Caco-2 (cell line): ENCODE data around the gene RHBDL3. TPM values are rescaled to one million over a fixed set of nuclear protein-coding genes. Genes with fewer than 3 reads are reported as not detected.

ENCODE experiments used
- BruUV-seq: library from RNA; stranded (reverse); fragments of 400-500 nt; replicated peaks from 2 replicates; lab custom pipeline; 2021; lab: Mats Ljungman, UMichigan
- CTCF ChIA-PET: fragments of 300-600 bp; sonication (Branson Sonifier 250); formaldehyde crosslinking; loops from one replicate; lab custom pipeline; 2022; ENCODE audit warnings: antibody characterized with exemption; lab: Charles Lee
- POLR2A ChIA-PET: fragments of 300-600 bp; sonication (Branson Sonifier 250); formaldehyde crosslinking; loops from one replicate; lab custom pipeline; 2022; ENCODE audit warnings: antibody characterized with exemption; lab: Charles Lee
- DNase-seq, 2 experiments: peaks; one replicate each; pipeline versions ENCODE4 v3.0.0 to v3.0.0-alpha.2; 2020 to 2022
- H3K27me3 ChIP-seq: replicated peaks from 2 replicates; pipeline ENCODE4 v1.6.0; 2011; ENCODE audit warnings: low read length; ENCODE audit not compliant: control insufficient read depth, insufficient read depth
- H3K36me3 ChIP-seq: 2 replicates; pipeline ENCODE4 v1.5.1; 2011; ENCODE audit warnings: low read length; ENCODE audit not compliant: control insufficient read depth, insufficient read depth
- H3K4me1 ChIP-seq: fragments of 250-450 bp; sonication (Bioruptor Pico); 2 replicates; pipeline ENCODE4 v1.5.1; 2020; ENCODE audit warnings: mild to moderate bottlenecking
- H3K4me3 ChIP-seq: 2 replicates; pipeline ENCODE4 v1.5.1; 2011; ENCODE audit warnings: low read depth, mild to moderate bottlenecking, control low read depth, low read length
- H3K9me3 ChIP-seq: fragments of 250-450 bp; sonication (Bioruptor Pico); 2 replicates; pipeline ENCODE4 v1.5.1; 2020; ENCODE audit warnings: mild to moderate bottlenecking, moderate library complexity
- H3K27ac Mint-ChIP-seq: one replicate; pipeline ENCODE4 v1.8.0; 2022; ENCODE audit warnings: mixed read lengths; ENCODE audit not compliant: unreplicated experiment
- H3K27me3 Mint-ChIP-seq: one replicate; pipeline ENCODE4 v1.8.0; 2022; ENCODE audit warnings: mixed read lengths; ENCODE audit not compliant: insufficient read depth, unreplicated experiment
- H3K36me3 Mint-ChIP-seq: one replicate; pipeline ENCODE4 v1.8.0; 2022; ENCODE audit warnings: mild to moderate bottlenecking, mixed read lengths; ENCODE audit not compliant: insufficient read depth, unreplicated experiment
- H3K4me1 Mint-ChIP-seq: one replicate; pipeline ENCODE4 v1.8.0; 2022; ENCODE audit warnings: low read depth, mixed read lengths; ENCODE audit not compliant: unreplicated experiment
- H3K4me3 Mint-ChIP-seq: one replicate; pipeline ENCODE4 v1.8.0; 2022; ENCODE audit warnings: mild to moderate bottlenecking, moderate library complexity, mixed read lengths; ENCODE audit not compliant: unreplicated experiment
- H3K9me3 Mint-ChIP-seq: one replicate; pipeline ENCODE4 v1.8.0; 2022; ENCODE audit warnings: mixed read lengths; ENCODE audit not compliant: unreplicated experiment
- CTCF ChIP-seq, 2 experiments: fragments of 200-600 bp in 1 of 2; IDR thresholded peaks; 1 replicate in 1 of 2; 2 replicates in 1 of 2; pipeline versions ENCODE4 v1.5.1 to v1.8.0; 2011 to 2022; ENCODE audit warnings: antibody characterized with exemption in 1 of 2, control low read depth in 1 of 2, inconsistent platforms in 1 of 2, low read depth in 1 of 2, low read length in 1 of 2, mild to moderate bottlenecking in 1 of 2, moderate library complexity in 1 of 2; ENCODE audit not compliant: insufficient read depth in 1 of 2, severe bottlenecking in 1 of 2, unreplicated experiment in 1 of 2
- intact Hi-C: fragments of 100-400 bp; cut with micrococcal nuclease; formaldehyde crosslinking; loops from one replicate; pipeline ENCODE4 v1.10.0; 2022; ENCODE audit not compliant: unreplicated experiment
- total RNA-seq: library from RNA; stranded (reverse); gene quantifications from 2 replicates; pipeline ENCODE4 v1.2.3, GENCODE V29; 2022

The RHBDL3 gene
- total RNA-seq, 1 experiment from 2014 or later, result not detected

- no peaks in the 10 kb centered on the region for H3K27me3 Mint-ChIP-seq
- H3K27me3 ChIP-seq, result no peaks in the 10 kb centered on the region
- H3K4me1 ChIP-seq, result no peaks in the 10 kb centered on the region
- H3K36me3 ChIP-seq, result no peaks in the 10 kb centered on the region
- intact Hi-C loops, result no loop called here
- DNase-seq, result no peak
- no peaks in the 10 kb centered on the region for H3K36me3 Mint-ChIP-seq
- no peak overlapping the region for H3K4me3 Mint-ChIP-seq
- CTCF ChIA-PET, result no interaction called here
- BruUV-seq, result no TSS peak
- no peaks in the 10 kb centered on the region for H3K9me3 ChIP-seq
- TF ChIP-seq CTCF (IDR thresholded peaks at IDR 0.05; ENCODE audit: insufficient read depth in 1 of 2, low read depth in 1 of 2, low read length in 1 of 2, severe bottlenecking in 1 of 2, unreplicated experiment in 1 of 2), result no peak
- no peak overlapping the region for H3K4me3 ChIP-seq
- POLR2A ChIA-PET, result no interaction called here
- no peaks in the 10 kb centered on the region for H3K9me3 Mint-ChIP-seq
- H3K27ac Mint-ChIP-seq, result no peak overlapping the region
- H3K4me1 Mint-ChIP-seq, result no peaks in the 10 kb centered on the region
These were observed 16.2 kb upstream of the RHBDL3 start for GRCh38 chr17:32249475-32249874.

- Mint-ChIP-seq H3K27ac (no peak overlapping the region), H3K4me1 (no peaks in the 10 kb centered on the region), H3K4me3 (no peak overlapping the region), H3K27me3 (no peaks in the 10 kb centered on the region), H3K36me3 (no peaks in the 10 kb centered on the region), H3K9me3 (no peaks in the 10 kb centered on the region)
- no peaks in the 10 kb centered on the region for H3K9me3 ChIP-seq
- peak; percentile 98 to 99 for TF ChIP-seq CTCF (IDR thresholded peaks at IDR 0.05; ENCODE audit: insufficient read depth in 1 of 2, low read depth in 1 of 2, low read length in 1 of 2, severe bottlenecking in 1 of 2, unreplicated experiment in 1 of 2)
- CTCF ChIA-PET, result interaction anchor here (0.5 to 1.5 kb wide), 11 partner anchors 13 to 233 kb away, joined by 3 to 7 read pairs (median 5); partner anchors contain the start of gene PSMD11
- no peak overlapping the region for H3K4me3 ChIP-seq
- intact Hi-C loops, result loop anchor here (1.0 to 5.0 kb wide), 3 partner anchors 66 to 189 kb away; partner anchors contain the start of gene PSMD11
- H3K36me3 ChIP-seq, result no peaks in the 10 kb centered on the region
- H3K4me1 ChIP-seq, result no peaks in the 10 kb centered on the region
- peak; percentile 80 to 86 for DNase-seq
- POLR2A ChIA-PET, result no interaction called here
- H3K27me3 ChIP-seq, result no peaks in the 10 kb centered on the region
- no TSS peak for BruUV-seq
These were observed 12.5 kb upstream of the RHBDL3 start for GRCh38 chr17:32253117-32253611.

GRCh38 chr17:32256012-32256700, 9.5 kb upstream of the RHBDL3 start:
- no peaks in the 10 kb centered on the region for H3K9me3 Mint-ChIP-seq
- H3K4me3 Mint-ChIP-seq, result no peak overlapping the region
- intact Hi-C loops, result no loop called here
- no peak for TF ChIP-seq CTCF (IDR thresholded peaks at IDR 0.05; ENCODE audit: insufficient read depth in 1 of 2, low read depth in 1 of 2, low read length in 1 of 2, severe bottlenecking in 1 of 2, unreplicated experiment in 1 of 2)
- no peaks in the 10 kb centered on the region for H3K27me3 Mint-ChIP-seq
- no TSS peak for BruUV-seq
- ChIA-PET POLR2A (no interaction called here), CTCF (interaction anchor here (0.5 kb wide), 1 partner anchor 43 kb away, joined by 3 read pairs; no protein-coding TSS in a partner anchor)
- Histone ChIP-seq H3K4me3 (no peak overlapping the region), H3K9me3 (no peaks in the 10 kb centered on the region), H3K4me1 (no peaks in the 10 kb centered on the region), H3K27me3 (no peaks in the 10 kb centered on the region), H3K36me3 (no peaks in the 10 kb centered on the region)
- no peak overlapping the region for H3K27ac Mint-ChIP-seq
- DNase-seq, result no peak
- H3K4me1 Mint-ChIP-seq, result peaks cover 3% of the 10 kb centered on the region
- no peaks in the 10 kb centered on the region for H3K36me3 Mint-ChIP-seq
